Prostate gland (tissue), 2 donors: ENCODE results near the gene LRRC39.

ENCODE experiments used
- POLR2A ChIP-seq: fragments of 450-650 bp; IDR thresholded peaks from one replicate; pipeline ENCODE4 v1.6.1; 2016; ENCODE audit warnings: antibody characterized with exemption, mild to moderate bottlenecking
- TF ChIP-seq, protein P1 (sequence below), 4 experiments: fragments of 200-600 bp in 2 of 4; fragments of 450-650 bp in 2 of 4; sonication (generic) in 2 of 4; IDR thresholded peaks; 1 replicate in 3 of 4; 2 replicates in 1 of 4; pipeline ENCODE4 v1.5.1; 2016 to 2019; ENCODE audit warnings: antibody characterized with exemption in 4 of 4, mild to moderate bottlenecking in 2 of 4, moderate library complexity in 2 of 4

- no peak for TF ChIP-seq POLR2A
- TF ChIP-seq, protein P1, sequence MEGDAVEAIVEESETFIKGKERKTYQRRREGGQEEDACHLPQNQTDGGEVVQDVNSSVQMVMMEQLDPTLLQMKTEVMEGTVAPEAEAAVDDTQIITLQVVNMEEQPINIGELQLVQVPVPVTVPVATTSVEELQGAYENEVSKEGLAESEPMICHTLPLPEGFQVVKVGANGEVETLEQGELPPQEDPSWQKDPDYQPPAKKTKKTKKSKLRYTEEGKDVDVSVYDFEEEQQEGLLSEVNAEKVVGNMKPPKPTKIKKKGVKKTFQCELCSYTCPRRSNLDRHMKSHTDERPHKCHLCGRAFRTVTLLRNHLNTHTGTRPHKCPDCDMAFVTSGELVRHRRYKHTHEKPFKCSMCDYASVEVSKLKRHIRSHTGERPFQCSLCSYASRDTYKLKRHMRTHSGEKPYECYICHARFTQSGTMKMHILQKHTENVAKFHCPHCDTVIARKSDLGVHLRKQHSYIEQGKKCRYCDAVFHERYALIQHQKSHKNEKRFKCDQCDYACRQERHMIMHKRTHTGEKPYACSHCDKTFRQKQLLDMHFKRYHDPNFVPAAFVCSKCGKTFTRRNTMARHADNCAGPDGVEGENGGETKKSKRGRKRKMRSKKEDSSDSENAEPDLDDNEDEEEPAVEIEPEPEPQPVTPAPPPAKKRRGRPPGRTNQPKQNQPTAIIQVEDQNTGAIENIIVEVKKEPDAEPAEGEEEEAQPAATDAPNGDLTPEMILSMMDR (IDR thresholded peaks at IDR 0.05): no peak
Measured at GRCh38 chr1:100137602-100138001, 40.5 kb downstream of the LRRC39 start.
